Daoy (cell line): ENCODE measurements around the gene ACOX3. TPM values are rescaled to one million over a fixed set of nuclear protein-coding genes. Genes with fewer than 3 reads are reported as not detected.
"Not testable (repeated sequence)": the region's sequence is repeated elsewhere in the genome, so short reads cannot be mapped to it uniquely, and the experiment has no call there.

Experiments used
- DNase-seq: peaks from one replicate; pipeline ENCODE4 v3.0.0-alpha.2; 2015; ENCODE audit warnings: low read depth
- total RNA-seq: library from RNA; depleted of rRNA; stranded (reverse); fragments of >200 nt; shearing (Covaris generic); gene quantifications from 2 replicates; pipeline ENCODE4 v1.2.3, GENCODE V29; 2014

The ACOX3 gene
- total RNA-seq, 1 experiment from 2014 or later, result 13.4 TPM

DNA sequence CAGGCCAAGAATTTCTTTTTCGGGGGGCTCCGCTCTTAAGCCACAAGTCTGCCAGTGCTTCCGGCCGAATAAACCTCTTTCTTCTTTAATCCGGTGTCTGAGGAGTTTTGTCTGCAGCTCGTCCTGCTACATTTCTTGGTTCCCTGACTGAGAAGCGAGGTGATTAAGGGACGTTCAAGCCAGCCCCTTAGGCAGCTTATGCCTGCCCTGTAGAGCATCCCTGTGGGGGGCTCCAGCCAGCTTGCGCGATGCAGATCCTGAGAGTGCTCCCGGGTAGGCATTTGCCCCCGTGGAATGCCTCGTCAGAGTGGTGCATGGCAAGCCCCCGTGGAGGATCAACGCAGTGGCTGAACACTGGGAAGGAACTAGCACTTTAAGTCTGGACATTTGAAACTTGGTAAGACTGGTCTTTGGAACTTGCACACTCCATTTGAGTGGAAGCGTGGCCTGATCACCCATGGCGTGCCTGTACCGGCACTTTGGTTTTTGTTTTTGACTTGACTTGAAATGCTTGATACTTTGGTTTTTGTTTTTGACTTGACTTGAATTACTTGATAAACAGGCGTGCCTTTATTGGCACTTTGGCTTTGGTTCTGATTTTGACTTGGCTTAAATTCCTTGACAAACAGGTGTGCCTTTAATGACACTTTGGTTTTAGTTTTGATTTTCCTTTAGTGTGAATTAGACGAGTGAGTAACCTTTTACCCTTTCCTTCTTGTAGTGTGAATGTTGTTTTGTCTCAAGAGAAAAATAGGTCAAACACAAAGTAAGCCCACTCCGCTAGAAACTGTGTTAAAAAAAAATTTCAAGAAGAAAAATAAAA, 6.1 kb downstream of the ACOX3 start:
- no peak for DNase-seq

- no peak for DNase-seq
Measured at GRCh38 chr4:8433136-8433535, 7.4 kb downstream of the ACOX3 start.

- DNase-seq, result no peak
Measured at GRCh38 chr4:8431553-8431952, 9.0 kb downstream of the ACOX3 start.

DNA sequence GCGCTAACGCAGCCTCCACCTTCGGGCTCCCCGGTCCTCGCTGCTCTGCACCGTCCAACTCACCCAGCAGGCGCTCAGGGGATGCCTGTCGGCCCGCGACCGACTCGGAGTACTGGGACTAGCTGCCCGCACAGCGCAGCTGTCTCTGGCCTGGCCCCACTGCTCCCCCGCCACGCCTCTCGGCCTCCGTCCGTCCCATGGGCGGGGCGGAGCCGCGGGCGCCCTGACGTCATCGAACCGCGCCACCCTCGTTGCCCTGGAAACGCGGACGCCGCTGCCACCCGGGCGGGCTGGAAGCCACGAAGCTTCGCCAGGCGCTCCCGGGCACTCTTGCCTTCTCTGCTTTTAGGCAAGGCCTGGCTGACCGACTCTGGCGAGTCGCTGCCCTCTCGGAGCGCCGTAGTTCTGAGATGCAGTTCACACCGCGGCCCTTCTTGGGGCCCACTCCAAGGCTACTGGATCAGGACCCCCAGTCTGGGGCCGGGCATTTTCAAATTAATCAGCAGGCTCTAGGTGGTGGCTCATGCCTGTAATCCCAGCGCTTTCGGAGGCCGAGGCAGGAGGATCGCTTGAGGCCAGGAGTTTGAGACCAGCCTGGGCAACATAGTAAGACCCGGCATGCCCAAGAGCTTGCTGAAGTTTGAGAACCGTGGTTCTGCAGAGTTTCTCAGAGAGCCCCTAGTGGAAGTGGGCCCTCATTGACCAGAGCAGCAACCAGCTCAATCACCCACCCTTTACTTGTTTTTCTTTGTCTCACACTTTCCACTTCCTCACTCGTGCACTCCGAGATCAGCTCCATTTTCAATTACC, 12.0 kb downstream of the ACOX3 start:
- DNase-seq, result peak; percentile 93

- peak; percentile 15 for DNase-seq
Measured at GRCh38 chr4:8427761-8428287, 12.7 kb downstream of the ACOX3 start.

GRCh38 chr4:8427262-8427661, 13.3 kb downstream of the ACOX3 start:
- no peak for DNase-seq

DNA sequence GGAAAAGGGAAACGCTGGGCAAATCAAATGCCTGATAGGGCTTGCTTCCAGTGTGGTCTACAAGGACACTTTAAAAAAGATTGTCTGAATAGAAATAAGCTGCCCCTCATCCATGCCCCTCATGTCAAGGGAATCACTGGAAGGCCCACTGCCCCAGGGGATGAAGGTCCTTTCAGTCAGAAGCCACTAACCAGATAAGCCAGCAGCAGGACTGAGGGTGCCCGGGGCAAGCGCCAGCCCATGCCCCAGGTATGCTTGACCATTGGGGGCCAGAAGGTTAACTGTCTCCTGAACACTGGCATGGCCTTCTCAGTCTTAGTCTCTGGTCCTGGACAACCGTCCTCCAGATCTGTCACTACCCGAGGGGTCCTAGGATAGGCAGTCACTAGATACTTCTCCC, 17.7 kb downstream of the ACOX3 start:
- no peak for DNase-seq

GRCh38 chr4:8422327-8422726, 18.2 kb downstream of the ACOX3 start:
- DNase-seq, result no peak

DNA sequence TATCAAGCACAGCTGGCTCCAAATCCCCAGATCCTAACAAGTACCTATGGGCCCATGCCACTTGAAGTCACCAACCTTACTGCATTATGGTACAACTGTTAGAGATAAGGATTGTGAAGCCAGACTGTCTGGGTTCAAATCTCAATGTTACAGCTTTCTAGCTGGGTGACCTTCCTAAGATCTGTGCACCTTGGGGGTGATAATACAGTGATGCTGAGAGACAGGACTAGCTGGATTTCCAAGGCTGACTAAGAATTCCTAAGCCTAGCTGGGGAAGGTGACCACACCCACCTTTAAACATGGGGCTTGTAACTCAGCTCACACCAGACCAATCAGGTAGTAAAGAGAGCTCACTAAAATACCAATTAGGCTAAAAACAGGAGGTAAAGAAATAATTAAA, 20.4 kb downstream of the ACOX3 start:
- DNase-seq, result not testable (repeated sequence)

DNA sequence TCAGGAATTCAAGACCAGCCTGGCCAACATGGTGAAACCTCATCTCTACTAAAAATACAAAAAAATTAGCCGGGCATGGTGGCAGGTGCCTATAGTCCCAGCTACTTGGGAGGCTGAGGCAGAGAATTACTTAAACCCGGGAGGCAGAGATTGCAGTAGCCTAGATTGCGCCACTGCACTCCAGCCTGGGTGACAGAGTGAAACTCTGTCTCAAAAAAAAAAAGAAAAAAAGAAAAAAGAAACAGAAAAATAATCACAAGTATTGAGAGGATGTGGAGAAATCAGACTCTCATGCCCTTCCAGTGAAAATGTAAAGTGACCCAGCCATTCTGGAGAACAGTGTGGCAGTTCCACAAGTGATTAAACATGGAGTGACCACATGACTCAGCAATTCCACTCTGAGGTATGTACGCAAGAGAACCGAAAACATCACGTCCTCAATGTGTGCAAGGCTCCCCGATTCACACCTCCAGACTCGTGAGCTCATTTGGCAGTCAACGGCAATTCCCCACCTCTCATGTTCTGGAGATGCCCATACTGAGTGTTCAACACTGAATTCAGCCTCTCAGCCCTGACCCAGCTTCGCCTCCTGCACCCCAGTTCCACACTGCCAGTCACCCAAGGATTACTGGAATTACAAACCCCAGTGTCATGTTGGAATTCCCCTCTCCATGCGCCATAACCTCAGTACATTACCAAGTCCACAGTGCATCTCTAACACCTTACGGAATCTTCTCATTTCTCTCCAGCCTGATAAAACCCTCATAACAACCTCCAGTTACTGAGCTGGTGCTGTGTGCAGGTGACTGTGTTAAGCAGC, 21.1 kb downstream of the ACOX3 start:
- DNase-seq, result peak; percentile 16

GRCh38 chr4:8417071-8417614, 23.4 kb downstream of the ACOX3 start:
- no peak for DNase-seq

DNA sequence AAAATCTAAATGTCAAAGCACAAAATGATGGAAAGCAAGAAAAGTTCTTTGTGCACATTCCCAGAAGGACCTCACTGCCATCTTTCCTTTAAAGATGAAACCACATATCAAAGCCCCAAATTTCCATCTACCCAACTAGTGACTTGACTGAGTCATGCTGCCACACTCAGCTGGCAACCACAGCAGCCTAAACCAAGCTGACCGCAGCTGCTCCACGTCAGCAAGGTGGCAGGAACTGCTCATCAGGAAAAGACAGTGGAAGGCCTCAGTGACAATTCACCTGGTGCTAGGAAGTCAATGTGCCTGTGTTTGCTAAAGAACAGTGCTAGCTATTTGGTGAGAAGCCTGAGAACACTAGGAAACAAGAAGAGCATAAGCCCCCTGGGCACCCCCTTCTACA, 26.1 kb downstream of the ACOX3 start:
- peak; percentile 67 for DNase-seq

DNA sequence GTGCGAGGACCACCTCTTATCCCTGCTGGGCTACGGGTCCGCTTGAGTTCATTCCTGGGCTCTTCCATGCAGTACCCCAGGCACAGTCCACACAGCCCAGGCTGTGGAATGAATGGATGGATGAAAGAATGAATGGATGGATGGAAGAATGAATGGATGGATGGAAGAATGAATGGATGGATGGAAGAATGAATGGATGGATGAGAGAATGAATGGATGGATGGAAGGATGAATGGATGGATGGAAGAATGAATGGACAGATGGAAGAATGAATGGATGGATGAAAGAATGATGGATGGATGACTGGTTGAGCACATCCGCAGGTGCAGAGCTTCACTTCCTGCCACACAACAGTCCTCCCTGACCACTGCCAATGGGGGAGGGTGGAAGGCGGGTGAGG, 28.2 kb downstream of the ACOX3 start:
- no peak for DNase-seq

GRCh38 chr4:8411351-8412180, 29.0 kb downstream of the ACOX3 start:
- DNase-seq, result no peak

- peak; percentile 73 for DNase-seq
Measured at GRCh38 chr4:8410641-8411271, 29.8 kb downstream of the ACOX3 start.

- no peak for DNase-seq
Measured at GRCh38 chr4:8410066-8410625, 30.4 kb downstream of the ACOX3 start.

- DNase-seq, result peak; percentile 49
Measured at GRCh38 chr4:8409264-8410065, 31.1 kb downstream of the ACOX3 start.

GRCh38 chr4:8407756-8408155, 32.8 kb downstream of the ACOX3 start:
- DNase-seq, result no peak

GRCh38 chr4:8407316-8407715, 33.2 kb downstream of the ACOX3 start:
- no peak for DNase-seq
